WERI-Rb-1 (cell line): Measurements from ENCODE around the gene SORBS1.

Experiments used
- DNase-seq: peaks from one replicate; pipeline ENCODE4 v3.0.0-alpha.2; 2020
- H3K27ac ChIP-seq: fragments of 250-450 bp; sonication (Bioruptor Pico); 2 replicates; pipeline ENCODE4 v1.5.1; 2020; ENCODE audit warnings: mild to moderate bottlenecking, moderate library complexity
- H3K27me3 ChIP-seq: fragments of 250-450 bp; sonication (Bioruptor Pico); 2 replicates; pipeline ENCODE4 v1.5.1; 2021; ENCODE audit warnings: mild to moderate bottlenecking, low read depth, moderate library complexity; ENCODE audit not compliant: insufficient read depth, severe bottlenecking
- H3K36me3 ChIP-seq: fragments of 250-450 bp; sonication (Bioruptor Pico); 2 replicates; pipeline ENCODE4 v1.5.1; 2020; ENCODE audit warnings: mild to moderate bottlenecking, moderate library complexity
- H3K4me3 ChIP-seq: 2 replicates; pipeline ENCODE4 v1.5.1; 2011; ENCODE audit warnings: low read depth, mild to moderate bottlenecking, control low read depth, low read length
- H3K9me3 ChIP-seq: fragments of 250-450 bp; sonication (Bioruptor Pico); 2 replicates; pipeline ENCODE4 v1.5.1; 2021; ENCODE audit warnings: mild to moderate bottlenecking, moderate library complexity; ENCODE audit not compliant: severe bottlenecking
- TF ChIP-seq, protein P1 (sequence below): IDR thresholded peaks from 2 replicates; pipeline ENCODE4 v1.5.1; 2011; ENCODE audit warnings: low read depth, mild to moderate bottlenecking, control low read depth, inconsistent platforms, low read length

Gene SORBS1

DNA sequence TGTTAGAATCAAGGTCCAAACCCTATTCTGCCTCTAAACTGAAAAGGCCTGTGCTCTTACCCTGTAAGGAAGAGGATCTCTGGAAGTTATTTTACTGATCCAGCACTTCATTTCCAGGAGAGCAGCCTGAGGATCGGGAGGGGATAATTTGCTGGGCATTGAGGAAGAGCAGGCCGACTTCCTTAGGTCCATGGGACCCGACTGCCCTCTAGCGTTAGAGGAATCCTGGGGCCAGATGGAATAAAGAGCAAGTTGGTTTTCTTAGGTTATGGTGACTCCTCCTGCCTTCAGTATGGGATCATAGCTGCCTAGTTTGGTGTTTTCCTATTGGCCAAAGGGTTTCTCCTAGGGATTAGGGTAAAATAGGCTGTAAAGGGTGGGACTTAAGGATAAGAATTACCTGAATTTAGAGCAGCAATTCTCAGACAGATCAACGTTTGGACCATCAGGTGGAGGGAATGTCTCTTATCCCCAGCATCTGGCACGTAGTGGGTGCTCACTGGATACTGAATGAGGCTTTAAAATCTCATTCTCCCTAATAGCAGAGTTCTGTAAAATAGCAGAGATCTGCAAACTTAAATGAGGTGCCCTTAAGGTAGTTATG lies 40.0 kb upstream of the SORBS1 start:
- peak; percentile 86 for DNase-seq
- Histone ChIP-seq H3K27me3 (no peaks in the 10 kb centered on the region), H3K36me3 (peaks cover 11% of the 10 kb centered on the region), H3K4me3 (no peak overlapping the region), H3K9me3 (no peaks in the 10 kb centered on the region), H3K27ac (no peak overlapping the region)
- TF ChIP-seq, protein P1, sequence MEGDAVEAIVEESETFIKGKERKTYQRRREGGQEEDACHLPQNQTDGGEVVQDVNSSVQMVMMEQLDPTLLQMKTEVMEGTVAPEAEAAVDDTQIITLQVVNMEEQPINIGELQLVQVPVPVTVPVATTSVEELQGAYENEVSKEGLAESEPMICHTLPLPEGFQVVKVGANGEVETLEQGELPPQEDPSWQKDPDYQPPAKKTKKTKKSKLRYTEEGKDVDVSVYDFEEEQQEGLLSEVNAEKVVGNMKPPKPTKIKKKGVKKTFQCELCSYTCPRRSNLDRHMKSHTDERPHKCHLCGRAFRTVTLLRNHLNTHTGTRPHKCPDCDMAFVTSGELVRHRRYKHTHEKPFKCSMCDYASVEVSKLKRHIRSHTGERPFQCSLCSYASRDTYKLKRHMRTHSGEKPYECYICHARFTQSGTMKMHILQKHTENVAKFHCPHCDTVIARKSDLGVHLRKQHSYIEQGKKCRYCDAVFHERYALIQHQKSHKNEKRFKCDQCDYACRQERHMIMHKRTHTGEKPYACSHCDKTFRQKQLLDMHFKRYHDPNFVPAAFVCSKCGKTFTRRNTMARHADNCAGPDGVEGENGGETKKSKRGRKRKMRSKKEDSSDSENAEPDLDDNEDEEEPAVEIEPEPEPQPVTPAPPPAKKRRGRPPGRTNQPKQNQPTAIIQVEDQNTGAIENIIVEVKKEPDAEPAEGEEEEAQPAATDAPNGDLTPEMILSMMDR: peak; percentile 90

DNA sequence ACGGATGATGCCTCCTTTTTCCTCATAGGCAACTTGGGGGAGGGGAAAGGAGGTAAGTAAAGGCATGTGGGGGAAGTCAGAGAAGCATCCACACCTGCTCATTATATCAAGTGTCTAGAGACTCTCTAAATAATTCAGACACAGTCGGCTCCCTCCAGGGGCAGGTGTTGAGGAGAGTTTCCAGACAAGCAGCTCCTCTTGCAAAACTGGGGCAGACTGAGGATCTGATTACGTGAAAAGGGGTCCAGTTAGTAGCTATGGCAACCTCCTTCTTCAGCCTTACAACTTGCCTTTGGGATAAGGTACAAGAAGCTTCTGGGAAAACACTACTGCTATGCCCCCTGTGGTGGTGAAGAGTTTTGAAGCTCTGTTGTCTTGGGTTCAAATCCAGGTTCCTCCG lies 39.0 kb upstream of the SORBS1 start:
- H3K27me3 ChIP-seq: no peaks in the 10 kb centered on the region
- peaks cover 3% of the 10 kb centered on the region for H3K36me3 ChIP-seq
- H3K27ac ChIP-seq: no peak overlapping the region
- TF ChIP-seq, protein P1: 0 out of 2 replicates have a peak, but pooled peaks have one; percentile 9
- no peak for DNase-seq
- H3K9me3 ChIP-seq: no peaks in the 10 kb centered on the region
- no peak overlapping the region for H3K4me3 ChIP-seq

DNA sequence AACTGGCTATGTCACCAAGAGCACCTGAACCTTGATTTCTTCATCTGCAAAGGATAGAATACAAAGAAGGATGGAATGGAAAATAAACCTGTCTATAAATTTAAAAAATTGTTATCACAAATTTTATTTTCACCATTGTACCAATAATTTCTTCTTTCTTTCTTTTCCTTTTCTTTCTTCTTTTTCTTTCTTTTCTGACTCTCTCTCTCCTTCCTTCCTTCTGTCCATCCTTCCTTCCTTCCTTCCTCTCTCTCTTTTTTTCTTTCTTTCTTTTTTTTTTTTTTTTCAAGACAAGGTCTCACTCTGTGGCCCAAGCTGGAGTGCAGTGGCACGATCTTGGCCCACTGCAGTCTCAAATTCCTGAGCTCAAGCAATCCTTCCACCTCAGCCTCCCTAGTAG lies 36.6 kb upstream of the SORBS1 start:
- H3K9me3 ChIP-seq: no peaks in the 10 kb centered on the region
- no peaks in the 10 kb centered on the region for H3K27me3 ChIP-seq
- TF ChIP-seq, protein P1: no peak
- DNase-seq: no peak
- H3K27ac ChIP-seq: no peak overlapping the region
- no peak overlapping the region for H3K4me3 ChIP-seq
- H3K36me3 ChIP-seq: no peaks in the 10 kb centered on the region

DNA sequence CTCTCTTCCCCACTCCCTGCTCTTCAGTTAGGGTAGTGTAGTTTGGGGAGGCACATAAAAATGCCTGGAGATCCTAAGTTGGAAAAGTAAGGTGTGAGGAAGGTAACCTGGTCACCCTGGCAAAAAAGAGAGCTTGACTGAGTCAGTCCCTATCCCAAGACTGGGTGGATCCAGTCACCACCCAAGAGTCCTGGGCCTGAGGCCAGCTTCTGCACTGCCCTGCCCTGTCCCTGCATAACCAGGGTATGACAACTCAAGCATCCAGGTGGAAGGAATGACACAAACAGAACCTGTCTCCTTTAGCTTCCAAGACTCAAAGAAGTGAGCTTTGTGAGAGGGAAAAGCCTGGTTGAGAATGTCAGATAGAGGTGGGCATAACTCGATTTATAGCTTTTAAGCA lies 26.9 kb upstream of the SORBS1 start:
- no peak for DNase-seq
- H3K27ac ChIP-seq: no peak overlapping the region
- TF ChIP-seq, protein P1: no peak

DNA sequence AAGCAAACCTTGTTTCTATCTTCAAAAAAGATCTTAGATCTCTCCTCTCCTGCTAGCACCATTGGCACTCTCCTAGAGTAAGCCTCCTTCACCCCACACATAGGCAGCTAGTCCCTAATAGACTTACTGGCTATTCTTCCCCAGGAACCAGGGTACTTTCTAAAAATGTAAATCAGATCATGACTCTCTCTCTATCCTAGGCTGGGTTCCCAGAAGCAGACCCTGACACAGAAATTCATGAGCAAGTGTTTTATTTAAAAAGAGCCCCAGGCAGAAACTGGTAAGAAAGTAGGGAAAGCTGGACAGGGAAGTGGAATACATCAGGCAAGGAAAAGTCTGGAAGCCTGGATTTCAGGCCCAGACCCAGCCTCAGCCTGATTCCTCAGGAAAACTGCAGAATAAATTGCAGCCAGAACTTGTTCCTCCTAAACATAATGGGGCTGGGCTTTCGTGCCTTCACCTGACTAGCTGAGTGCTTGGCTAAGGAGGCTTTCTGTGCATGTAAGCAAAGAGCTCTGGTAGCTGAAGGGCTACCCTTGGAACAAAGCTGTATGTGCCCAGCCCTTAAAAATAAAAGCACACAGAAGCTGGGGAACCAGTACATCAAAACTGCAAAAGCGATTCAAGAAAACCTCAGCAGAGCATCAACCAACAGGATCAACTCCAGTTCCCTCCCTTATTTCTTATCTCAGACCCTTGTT lies 18.8 kb upstream of the SORBS1 start:
- no peak for DNase-seq
- TF ChIP-seq, protein P1: no peak
- H3K4me3 ChIP-seq: no peak overlapping the region
- no peaks in the 10 kb centered on the region for H3K27me3 ChIP-seq
- no peak overlapping the region for H3K27ac ChIP-seq
- H3K36me3 ChIP-seq: no peaks in the 10 kb centered on the region
- no peaks in the 10 kb centered on the region for H3K9me3 ChIP-seq

More for the DNA sequence above, 26.9 kb upstream of the SORBS1 start:
- Histone ChIP-seq H3K4me3 (no peak overlapping the region), H3K9me3 (no peaks in the 10 kb centered on the region), H3K27me3 (no peaks in the 10 kb centered on the region), H3K36me3 (no peaks in the 10 kb centered on the region)
